ENCODE data around the gene SERPINB7. TPM values are rescaled to one million over a fixed set of nuclear protein-coding genes. Genes with fewer than 3 reads are reported as not detected.

The SERPINB7 gene
- total and polyA plus RNA-seq, 5 donors from 2014 or later = not detected

GRCh38 chr18:63823516-63824219, 48.5 kb downstream of the SERPINB7 start:
- H3K4me3 ChIP-seq (ENCODE audit: low read depth, low read length) = no peak overlapping the region
- H3K36me3 ChIP-seq (ENCODE audit: control insufficient read depth, insufficient read depth, low read length) = no peaks in the 10 kb centered on the region
- H3K27me3 Mint-ChIP-seq = peaks cover 5% of the 10 kb centered on the region
- H3K36me3 Mint-ChIP-seq = no peaks in the 10 kb centered on the region
- no peak overlapping the region for H3K27ac ChIP-seq (ENCODE audit: insufficient read depth, low read length, poor library complexity, severe bottlenecking)
- DNase-seq (peak in 1 of 3 donors; percentile 38), ATAC-seq (ENCODE audit: low read depth in 2 of 2) (no peak)
- no peaks in the 10 kb centered on the region for H3K27me3 ChIP-seq (ENCODE audit: control insufficient read depth, insufficient read depth, low read length)
- no peaks in the 10 kb centered on the region for H3K9me3 ChIP-seq (ENCODE audit: control insufficient read depth in 2 of 2, low read length in 2 of 2)
- H3K4me3 Mint-ChIP-seq = no peak overlapping the region
- no peaks in the 10 kb centered on the region for H3K9me3 Mint-ChIP-seq
- no peaks in the 10 kb centered on the region for H3K4me1 ChIP-seq (ENCODE audit: control insufficient read depth, insufficient read depth, low read length, poor library complexity, severe bottlenecking)
- H3K27ac Mint-ChIP-seq = no peak overlapping the region
- no peaks in the 10 kb centered on the region for H3K4me1 Mint-ChIP-seq

GRCh38 chr18:63824220-63824525, 49.0 kb downstream of the SERPINB7 start:
- no peak for ATAC-seq (ENCODE audit: low read depth in 2 of 2)
- H3K27me3 Mint-ChIP-seq = peaks cover 8% of the 10 kb centered on the region

GRCh38 chr18:63828120-63828519, 52.9 kb downstream of the SERPINB7 start:
- Mint-ChIP-seq H3K27ac (no peak overlapping the region), H3K9me3 (no peaks in the 10 kb centered on the region), H3K27me3 (peaks cover 15% of the 10 kb centered on the region), H3K36me3 (no peaks in the 10 kb centered on the region), H3K4me3 (no peak overlapping the region), H3K4me1 (peaks cover 0 to 4% (median 0%) of the 10 kb centered on the region in 4 donors)
- no peak overlapping the region for H3K27ac ChIP-seq (ENCODE audit: insufficient read depth, low read length, poor library complexity, severe bottlenecking)
- H3K27me3 ChIP-seq (ENCODE audit: control insufficient read depth, insufficient read depth, low read length) = no peaks in the 10 kb centered on the region
- H3K4me3 ChIP-seq (ENCODE audit: low read depth, low read length) = no peak overlapping the region
- H3K4me1 ChIP-seq (ENCODE audit: control insufficient read depth, insufficient read depth, low read length, poor library complexity, severe bottlenecking) = no peaks in the 10 kb centered on the region
- no peaks in the 10 kb centered on the region for H3K9me3 ChIP-seq (ENCODE audit: control insufficient read depth in 2 of 2, low read length in 2 of 2)
- H3K36me3 ChIP-seq (ENCODE audit: control insufficient read depth, insufficient read depth, low read length) = no peaks in the 10 kb centered on the region
- DNase-seq (no peak), ATAC-seq (ENCODE audit: low read depth in 2 of 2) (no peak)

More at GRCh38 chr18:63824220-63824525, 49.0 kb downstream of the SERPINB7 start:
- no peak overlapping the region for H3K27ac Mint-ChIP-seq
- DNase-seq = no peak
- Histone ChIP-seq H3K36me3 (ENCODE audit: control insufficient read depth, insufficient read depth, low read length) (no peaks in the 10 kb centered on the region), H3K4me3 (ENCODE audit: low read depth, low read length) (no peak overlapping the region), H3K27ac (ENCODE audit: insufficient read depth, low read length, poor library complexity, severe bottlenecking) (no peak overlapping the region), H3K9me3 (ENCODE audit: control insufficient read depth in 2 of 2, low read length in 2 of 2) (no peaks in the 10 kb centered on the region), H3K27me3 (ENCODE audit: control insufficient read depth, insufficient read depth, low read length) (no peaks in the 10 kb centered on the region), H3K4me1 (ENCODE audit: control insufficient read depth, insufficient read depth, low read length, poor library complexity, severe bottlenecking) (no peaks in the 10 kb centered on the region)
- no peaks in the 10 kb centered on the region for H3K9me3 Mint-ChIP-seq
- H3K4me3 Mint-ChIP-seq = no peak overlapping the region
- no peaks in the 10 kb centered on the region for H3K36me3 Mint-ChIP-seq
- H3K4me1 Mint-ChIP-seq = no peaks in the 10 kb centered on the region

- no peak for ATAC-seq (ENCODE audit: low read depth in 2 of 2)
- no peaks in the 10 kb centered on the region for H3K9me3 Mint-ChIP-seq
- peaks cover 15% of the 10 kb centered on the region for H3K27me3 Mint-ChIP-seq
- Histone ChIP-seq H3K27me3 (ENCODE audit: control insufficient read depth, insufficient read depth, low read length) (no peaks in the 10 kb centered on the region), H3K4me1 (ENCODE audit: control insufficient read depth, insufficient read depth, low read length, poor library complexity, severe bottlenecking) (no peaks in the 10 kb centered on the region), H3K27ac (ENCODE audit: insufficient read depth, low read length, poor library complexity, severe bottlenecking) (no peak overlapping the region), H3K4me3 (ENCODE audit: low read depth, low read length) (no peak overlapping the region), H3K36me3 (ENCODE audit: control insufficient read depth, insufficient read depth, low read length) (no peaks in the 10 kb centered on the region), H3K9me3 (ENCODE audit: control insufficient read depth in 2 of 2, low read length in 2 of 2) (no peaks in the 10 kb centered on the region)
- no peak for DNase-seq
- no peaks in the 10 kb centered on the region for H3K36me3 Mint-ChIP-seq
- H3K4me1 Mint-ChIP-seq = peaks cover 0 to 4% (median 0%) of the 10 kb centered on the region in 4 donors
- no peak overlapping the region for H3K4me3 Mint-ChIP-seq
- no peak overlapping the region for H3K27ac Mint-ChIP-seq
These were observed 53.4 kb downstream of the SERPINB7 start for GRCh38 chr18:63828656-63829055.

GRCh38 chr18:63829886-63830285, 54.7 kb downstream of the SERPINB7 start:
- H3K9me3 ChIP-seq (ENCODE audit: control insufficient read depth in 2 of 2, low read length in 2 of 2) = no peaks in the 10 kb centered on the region
- Mint-ChIP-seq H3K27me3 (peaks cover 15% of the 10 kb centered on the region), H3K4me1 (peaks cover 0 to 4% (median 0%) of the 10 kb centered on the region in 4 donors), H3K27ac (no peak overlapping the region), H3K36me3 (no peaks in the 10 kb centered on the region), H3K4me3 (no peak overlapping the region), H3K9me3 (no peaks in the 10 kb centered on the region)
- H3K27ac ChIP-seq (ENCODE audit: insufficient read depth, low read length, poor library complexity, severe bottlenecking) = no peak overlapping the region
- H3K4me3 ChIP-seq (ENCODE audit: low read depth, low read length) = no peak overlapping the region
- no peaks in the 10 kb centered on the region for H3K4me1 ChIP-seq (ENCODE audit: control insufficient read depth, insufficient read depth, low read length, poor library complexity, severe bottlenecking)
- H3K27me3 ChIP-seq (ENCODE audit: control insufficient read depth, insufficient read depth, low read length) = no peaks in the 10 kb centered on the region
- DNase-seq (no peak), ATAC-seq (ENCODE audit: low read depth in 2 of 2) (no peak)
- H3K36me3 ChIP-seq (ENCODE audit: control insufficient read depth, insufficient read depth, low read length) = no peaks in the 10 kb centered on the region

GRCh38 chr18:63831080-63831788, 56.0 kb downstream of the SERPINB7 start:
- Mint-ChIP-seq H3K27ac (no peak overlapping the region), H3K36me3 (no peaks in the 10 kb centered on the region), H3K4me1 (peaks cover 0 to 4% (median 0%) of the 10 kb centered on the region in 4 donors), H3K27me3 (peaks cover 16% of the 10 kb centered on the region), H3K4me3 (no peak overlapping the region), H3K9me3 (peaks cover 0 to 2% (median 0%) of the 10 kb centered on the region in 7 donors)
- no peaks in the 10 kb centered on the region for H3K27me3 ChIP-seq (ENCODE audit: control insufficient read depth, insufficient read depth, low read length)
- no peaks in the 10 kb centered on the region for H3K4me1 ChIP-seq (ENCODE audit: control insufficient read depth, insufficient read depth, low read length, poor library complexity, severe bottlenecking)
- no peaks in the 10 kb centered on the region for H3K9me3 ChIP-seq (ENCODE audit: control insufficient read depth in 2 of 2, low read length in 2 of 2)
- no peak for ATAC-seq (ENCODE audit: low read depth in 2 of 2)
- no peaks in the 10 kb centered on the region for H3K36me3 ChIP-seq (ENCODE audit: control insufficient read depth, insufficient read depth, low read length)
- no peak overlapping the region for H3K4me3 ChIP-seq (ENCODE audit: low read depth, low read length)
- DNase-seq = peak in 1 of 3 donors; percentile 7
- no peak overlapping the region for H3K27ac ChIP-seq (ENCODE audit: insufficient read depth, low read length, poor library complexity, severe bottlenecking)

GRCh38 chr18:63832470-63832869, 57.3 kb downstream of the SERPINB7 start:
- H3K9me3 Mint-ChIP-seq = peaks cover 0 to 2% (median 0%) of the 10 kb centered on the region in 7 donors
- no peak overlapping the region for H3K4me3 ChIP-seq (ENCODE audit: low read depth, low read length)
- ATAC-seq (ENCODE audit: low read depth in 2 of 2) (no peak), DNase-seq (no peak)
- H3K27me3 Mint-ChIP-seq = peaks cover 21% of the 10 kb centered on the region
- H3K4me3 Mint-ChIP-seq = no peak overlapping the region
- H3K9me3 ChIP-seq (ENCODE audit: control insufficient read depth in 2 of 2, low read length in 2 of 2) = no peaks in the 10 kb centered on the region
- no peak overlapping the region for H3K27ac Mint-ChIP-seq
- H3K36me3 ChIP-seq (ENCODE audit: control insufficient read depth, insufficient read depth, low read length) = no peaks in the 10 kb centered on the region
- H3K27ac ChIP-seq (ENCODE audit: insufficient read depth, low read length, poor library complexity, severe bottlenecking) = no peak overlapping the region
- H3K36me3 Mint-ChIP-seq = no peaks in the 10 kb centered on the region
- H3K27me3 ChIP-seq (ENCODE audit: control insufficient read depth, insufficient read depth, low read length) = peaks cover 1% of the 10 kb centered on the region
- H3K4me1 ChIP-seq (ENCODE audit: control insufficient read depth, insufficient read depth, low read length, poor library complexity, severe bottlenecking) = no peaks in the 10 kb centered on the region
- H3K4me1 Mint-ChIP-seq = peaks cover 0 to 4% (median 0%) of the 10 kb centered on the region in 4 donors
